Mesendoderm (in vitro differentiated cells): ENCODE results near the gene L1CAM.

ENCODE experiments used
- DNase-seq: peaks from one replicate; pipeline ENCODE4 v3.0.0; 2013
- H2AK5ac ChIP-seq: 2 replicates; pipeline ENCODE4 v1.6.1; 2013; ENCODE audit warnings: low read length, inconsistent platforms
- H2BK120ac ChIP-seq: 2 replicates; pipeline ENCODE4 v1.6.1; 2013; ENCODE audit warnings: low read depth, mild to moderate bottlenecking, low read length, moderate library complexity, mixed read lengths
- H2BK15ac ChIP-seq: replicated peaks from 2 replicates; pipeline ENCODE4 v1.6.1; 2013; ENCODE audit warnings: low read depth, mild to moderate bottlenecking, moderate library complexity
- H2BK5ac ChIP-seq: 2 replicates; pipeline ENCODE4 v1.6.1; 2013; ENCODE audit warnings: low read length, inconsistent platforms
- H3K18ac ChIP-seq: 2 replicates; pipeline ENCODE4 v1.6.1; 2013; ENCODE audit warnings: mild to moderate bottlenecking, low read length, mixed read lengths
- H3K23ac ChIP-seq: one replicate; pipeline ENCODE4 v1.6.1; 2013; ENCODE audit warnings: low read length
- H3K27ac ChIP-seq: 2 replicates; pipeline ENCODE4 v1.5.1; 2013; ENCODE audit warnings: low read depth, mild to moderate bottlenecking, inconsistent platforms, low read length, moderate library complexity
- H3K27me3 ChIP-seq: 2 replicates; pipeline ENCODE4 v1.6.1; 2013; ENCODE audit warnings: low read length, control low read depth, mild to moderate bottlenecking, inconsistent platforms; ENCODE audit not compliant: insufficient read depth, poor library complexity
- H3K36me3 ChIP-seq: 2 replicates; pipeline ENCODE4 v1.6.1; 2013; ENCODE audit warnings: low read length, inconsistent platforms; ENCODE audit not compliant: control insufficient read depth, insufficient read depth
- H3K4ac ChIP-seq: one replicate; pipeline ENCODE4 v1.6.1; 2013; ENCODE audit warnings: low read depth, mild to moderate bottlenecking, low read length, moderate library complexity
- H3K4me1 ChIP-seq: 2 replicates; pipeline ENCODE4 v1.6.1; 2013; ENCODE audit warnings: low read depth, low read length, inconsistent platforms; ENCODE audit not compliant: control insufficient read depth
- H3K4me2 ChIP-seq: 2 replicates; pipeline ENCODE4 v1.6.1; 2013; ENCODE audit warnings: low read length
- H3K4me3 ChIP-seq: 2 replicates; pipeline ENCODE4 v1.5.1; 2013; ENCODE audit warnings: mild to moderate bottlenecking, low read length
- H3K56ac ChIP-seq: one replicate; pipeline ENCODE4 v1.6.1; 2013; ENCODE audit warnings: low read length
- H3K79me1 ChIP-seq: 2 replicates; pipeline ENCODE4 v1.6.1; 2013; ENCODE audit warnings: low read length, inconsistent platforms
- H3K79me2 ChIP-seq: 2 replicates; pipeline ENCODE4 v1.6.1; 2013; ENCODE audit warnings: mild to moderate bottlenecking, low read length; ENCODE audit not compliant: control insufficient read depth, insufficient read depth
- H3K9ac ChIP-seq: 2 replicates; pipeline ENCODE4 v1.6.1; 2013; ENCODE audit warnings: low read length, inconsistent platforms
- H4K5ac ChIP-seq: one replicate; pipeline ENCODE4 v1.6.1; 2013; ENCODE audit warnings: low read length
- H4K8ac ChIP-seq: one replicate; pipeline ENCODE4 v1.6.1; 2013; ENCODE audit warnings: low read depth, mild to moderate bottlenecking, control low read depth, low read length, moderate library complexity
- WGBS: extraction: QIAGEN DNeasy Blood & Tissue Kit; methylation state at CpG from one replicate; pipeline ENCODE4 v1.1.7; 2013; ENCODE audit warnings: low lambda C conversion rate, missing lambda C conversion rate; ENCODE audit not compliant: insufficient coverage; ENCODE audit errors: extremely low coverage; 5-methylcytosine and 5-hydroxymethylcytosine counted together

The L1CAM gene

DNA sequence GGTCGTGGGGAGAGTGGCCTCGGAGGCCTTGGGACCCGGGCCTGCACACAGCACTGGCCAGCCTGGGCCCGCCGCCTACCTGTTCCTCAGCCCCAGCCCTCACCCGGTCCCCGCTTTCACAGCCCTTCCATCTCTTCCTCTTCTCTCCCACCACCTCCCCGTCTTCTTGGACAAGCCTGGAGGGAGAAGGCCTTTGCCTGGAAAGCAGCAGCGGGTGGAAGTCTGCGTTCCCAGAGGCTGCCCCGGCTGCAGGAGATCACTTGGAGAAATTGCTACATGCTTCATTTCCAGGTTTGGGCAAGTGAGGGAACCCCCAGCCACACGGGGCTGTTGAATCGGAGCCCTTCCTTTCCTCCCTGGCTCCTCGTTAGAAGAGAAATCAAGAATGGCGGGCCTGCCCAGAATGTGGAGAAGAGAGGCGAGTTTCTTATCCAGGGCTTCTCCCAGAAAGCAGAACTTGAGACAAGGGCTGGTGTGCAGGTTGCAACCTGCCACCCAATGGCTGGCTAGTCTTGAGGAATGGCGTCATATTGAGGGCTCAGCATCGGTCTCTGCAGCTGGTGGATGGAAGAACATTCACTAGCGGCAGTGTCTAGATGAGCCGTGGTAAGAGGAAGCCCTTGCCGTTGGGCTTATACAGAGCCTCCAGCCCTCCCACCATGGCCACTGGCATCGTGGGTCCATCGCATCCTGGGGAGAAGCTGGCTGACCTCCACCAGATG, 54.4 kb downstream of the L1CAM start:
- Histone ChIP-seq H3K4me1 (peaks cover 2% of the 10 kb centered on the region), H3K9ac (no peak overlapping the region), H3K4ac (no peak overlapping the region), H3K18ac (no peak overlapping the region), H4K8ac (no peak overlapping the region), H3K4me3 (no peak overlapping the region), H3K27ac (no peak overlapping the region), H3K27me3 (no peaks in the 10 kb centered on the region), H2AK5ac (no peak overlapping the region), H3K79me1 (no peaks in the 10 kb centered on the region), H4K5ac (no peak overlapping the region), H3K79me2 (peaks cover 6% of the 10 kb centered on the region), H3K23ac (no peak overlapping the region), H3K36me3 (no peaks in the 10 kb centered on the region), H3K56ac (peak overlapping the region; percentile 56), H2BK15ac (no peak overlapping the region), H2BK120ac (no peak overlapping the region), H3K4me2 (no peak overlapping the region), H2BK5ac (no peak overlapping the region)
- WGBS, result no CpG with 5 or more reads among the region's 23 CpGs
- no peak for DNase-seq

DNA sequence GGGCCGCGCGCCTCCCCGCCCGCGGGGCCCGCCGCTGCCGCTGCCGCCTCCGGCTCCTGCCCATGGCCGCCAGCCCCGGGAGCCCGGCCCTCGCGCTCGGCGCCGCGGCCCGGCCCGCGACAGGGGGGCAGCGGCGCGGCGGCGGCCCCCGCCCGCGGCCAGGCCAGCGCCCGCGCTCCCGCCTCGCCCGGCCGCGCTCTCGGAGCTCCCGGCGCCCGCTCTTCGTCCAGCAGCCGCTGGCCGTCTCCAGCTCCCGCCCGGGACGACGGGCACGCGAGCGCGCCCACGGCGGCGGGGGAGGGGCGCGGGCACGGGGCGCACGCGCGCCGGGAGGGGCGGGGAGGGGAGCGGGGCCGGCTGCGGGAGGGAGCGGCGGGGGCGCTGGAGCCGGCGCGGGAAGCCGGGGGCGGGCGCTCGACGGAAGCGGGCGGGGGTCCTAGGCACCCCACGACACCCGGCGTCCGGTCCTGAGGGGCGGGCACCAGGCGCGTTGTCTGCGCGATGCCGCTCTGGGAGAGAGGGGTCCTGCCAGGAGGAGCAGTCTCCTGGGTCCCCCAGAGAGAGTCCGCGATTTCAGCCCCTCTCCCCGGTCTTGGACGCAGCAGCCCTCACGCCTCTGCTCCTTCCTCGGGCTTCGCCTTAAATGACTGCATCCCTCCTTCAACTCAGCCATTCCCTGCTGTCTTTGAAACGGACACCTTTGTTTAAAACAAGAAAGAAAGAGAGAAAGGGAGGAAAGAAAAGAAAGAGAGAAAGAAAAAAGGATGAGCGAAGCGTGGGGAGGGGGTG, 55.1 kb downstream of the L1CAM start:
- Histone ChIP-seq H3K56ac (peak overlapping the region; percentile 56), H4K5ac (no peak overlapping the region), H3K79me2 (peaks cover 6% of the 10 kb centered on the region), H2BK15ac (no peak overlapping the region), H2AK5ac (no peak overlapping the region), H3K9ac (peak overlapping the region; percentile 38), H3K27ac (no peak overlapping the region), H2BK5ac (no peak overlapping the region), H3K18ac (peak overlapping the region; percentile 85), H3K23ac (no peak overlapping the region), H3K36me3 (no peaks in the 10 kb centered on the region), H3K27me3 (no peaks in the 10 kb centered on the region), H3K79me1 (no peaks in the 10 kb centered on the region), H3K4me3 (no peak overlapping the region), H3K4ac (no peak overlapping the region), H4K8ac (peak overlapping the region; percentile 14), H3K4me1 (peaks cover 2% of the 10 kb centered on the region), H3K4me2 (peak overlapping the region; percentile 29), H2BK120ac (no peak overlapping the region)
- no CpG with 5 or more reads among the region's 102 CpGs for WGBS
- no peak for DNase-seq

- Histone ChIP-seq H3K36me3 (no peaks in the 10 kb centered on the region), H4K5ac (no peak within 1 kb of the TSS), H3K27me3 (no peaks in the 10 kb centered on the region), H3K4me3 (peak within 1 kb of the TSS; percentile 64), H3K79me2 (peaks cover 13% of the 10 kb centered on the region), H2AK5ac (no peak within 1 kb of the TSS), H3K27ac (no peak within 1 kb of the TSS), H3K56ac (peak within 1 kb of the TSS; percentile 79), H3K18ac (peak within 1 kb of the TSS; percentile 85), H3K23ac (no peak within 1 kb of the TSS), H4K8ac (peak within 1 kb of the TSS; percentile 14), H2BK5ac (no peak within 1 kb of the TSS), H3K9ac (peak within 1 kb of the TSS; percentile 71), H2BK120ac (no peak within 1 kb of the TSS), H3K4ac (peak within 1 kb of the TSS; percentile 49), H3K79me1 (no peaks in the 10 kb centered on the region), H3K4me2 (peak within 1 kb of the TSS; percentile 70), H2BK15ac (no peak within 1 kb of the TSS), H3K4me1 (peaks cover 2% of the 10 kb centered on the region)
- no CpG with 5 or more reads among the region's 97 CpGs for WGBS
- peak; percentile 66 for DNase-seq
Measured at GRCh38 chrX:153829799-153830639, 56.0 kb downstream of the L1CAM start, which contains the start of gene PDZD4. Gene PDZD4 (minus strand): TSS chrX:153830544. CDS start chrX:153830298, 246 bp downstream.

DNA sequence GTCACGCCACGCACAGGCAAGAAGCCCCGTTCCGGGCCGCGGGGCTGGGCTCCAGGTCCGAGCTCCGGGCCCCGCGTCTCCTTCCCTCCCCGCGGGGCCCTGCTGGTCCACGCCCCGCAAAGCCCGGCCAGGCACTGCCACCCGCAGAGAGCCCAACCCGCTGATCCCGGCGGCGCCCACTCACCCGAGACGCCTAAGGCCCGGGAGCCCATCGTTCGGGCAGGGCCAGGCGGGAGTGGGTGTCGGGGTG, 56.5 kb downstream of the L1CAM start:
- Histone ChIP-seq H4K8ac (no peak overlapping the region), H3K18ac (peak overlapping the region; percentile 25), H4K5ac (no peak overlapping the region), H3K79me2 (peaks cover 15% of the 10 kb centered on the region), H3K27me3 (no peaks in the 10 kb centered on the region), H2AK5ac (no peak overlapping the region), H3K23ac (no peak overlapping the region), H3K27ac (no peak overlapping the region), H3K36me3 (no peaks in the 10 kb centered on the region), H3K4me3 (peak overlapping the region; percentile 64), H3K56ac (peak overlapping the region; percentile 79), H3K4me1 (peaks cover 2% of the 10 kb centered on the region), H2BK120ac (no peak overlapping the region), H3K4ac (peak overlapping the region; percentile 49), H2BK15ac (no peak overlapping the region), H3K79me1 (no peaks in the 10 kb centered on the region), H2BK5ac (no peak overlapping the region), H3K9ac (peak overlapping the region; percentile 71), H3K4me2 (peak overlapping the region; percentile 70)
- WGBS, result no CpG with 5 or more reads among the region's 27 CpGs
- DNase-seq, result no peak

GRCh38 chrX:153828723-153829548, 57.0 kb downstream of the L1CAM start:
- H2BK120ac ChIP-seq, result no peak overlapping the region
- H3K4me1 ChIP-seq, result peaks cover 2% of the 10 kb centered on the region
- H2BK5ac ChIP-seq, result no peak overlapping the region
- H3K9ac ChIP-seq, result peak overlapping the region; percentile 71
- H3K79me2 ChIP-seq, result peaks cover 20% of the 10 kb centered on the region
- peak overlapping the region; percentile 70 for H3K4me2 ChIP-seq
- H3K27me3 ChIP-seq, result no peaks in the 10 kb centered on the region
- H4K8ac ChIP-seq, result no peak overlapping the region
- peak overlapping the region; percentile 64 for H3K4me3 ChIP-seq
- H3K23ac ChIP-seq, result no peak overlapping the region
- DNase-seq, result peak; percentile 85
- peak overlapping the region; percentile 25 for H3K18ac ChIP-seq
- H3K27ac ChIP-seq, result no peak overlapping the region
- no peaks in the 10 kb centered on the region for H3K36me3 ChIP-seq
- WGBS, result no CpG with 5 or more reads among the region's 50 CpGs
- peak overlapping the region; percentile 49 for H3K4ac ChIP-seq
- H4K5ac ChIP-seq, result no peak overlapping the region
- no peak overlapping the region for H2AK5ac ChIP-seq
- H3K56ac ChIP-seq, result peak overlapping the region; percentile 79
- no peak overlapping the region for H2BK15ac ChIP-seq
- no peaks in the 10 kb centered on the region for H3K79me1 ChIP-seq
